Muscle layer of colon (tissue), 2 donors: Measurements from ENCODE around the gene METTL6.

ENCODE experiments used
- H3K27ac ChIP-seq: one replicate; pipeline ENCODE4 v1.7.0; 2013; ENCODE audit warnings: low read depth, mild to moderate bottlenecking, low read length, moderate library complexity
- H3K27me3 ChIP-seq, 2 donors: one replicate each; pipeline ENCODE4 v1.7.0; 2013; ENCODE audit warnings: low read length in 2 of 2, mild to moderate bottlenecking in 2 of 2; ENCODE audit not compliant: insufficient read depth in 2 of 2, control insufficient read depth in 1 of 2
- H3K36me3 ChIP-seq: one replicate; pipeline ENCODE4 v1.7.0; 2013; ENCODE audit warnings: mild to moderate bottlenecking, low read length; ENCODE audit not compliant: insufficient read depth
- H3K4me1 ChIP-seq: one replicate; pipeline ENCODE4 v1.7.0; 2013; ENCODE audit warnings: mild to moderate bottlenecking, low read length; ENCODE audit not compliant: insufficient read depth
- H3K4me3 ChIP-seq, 2 donors: one replicate each; pipeline ENCODE4 v1.7.0; 2013; ENCODE audit warnings: low read length in 2 of 2, low read depth in 1 of 2, mild to moderate bottlenecking in 1 of 2, moderate library complexity in 1 of 2
- H3K9ac ChIP-seq: one replicate; pipeline ENCODE4 v1.7.0; 2013; ENCODE audit warnings: low read length
- H3K9me3 ChIP-seq: one replicate; pipeline ENCODE4 v1.7.0; 2013; ENCODE audit warnings: mild to moderate bottlenecking, low read length
- donor health status: abdominal sarcoma.
- donor health status: Adenocarcinoma of cecum.

METTL6 gene

DNA sequence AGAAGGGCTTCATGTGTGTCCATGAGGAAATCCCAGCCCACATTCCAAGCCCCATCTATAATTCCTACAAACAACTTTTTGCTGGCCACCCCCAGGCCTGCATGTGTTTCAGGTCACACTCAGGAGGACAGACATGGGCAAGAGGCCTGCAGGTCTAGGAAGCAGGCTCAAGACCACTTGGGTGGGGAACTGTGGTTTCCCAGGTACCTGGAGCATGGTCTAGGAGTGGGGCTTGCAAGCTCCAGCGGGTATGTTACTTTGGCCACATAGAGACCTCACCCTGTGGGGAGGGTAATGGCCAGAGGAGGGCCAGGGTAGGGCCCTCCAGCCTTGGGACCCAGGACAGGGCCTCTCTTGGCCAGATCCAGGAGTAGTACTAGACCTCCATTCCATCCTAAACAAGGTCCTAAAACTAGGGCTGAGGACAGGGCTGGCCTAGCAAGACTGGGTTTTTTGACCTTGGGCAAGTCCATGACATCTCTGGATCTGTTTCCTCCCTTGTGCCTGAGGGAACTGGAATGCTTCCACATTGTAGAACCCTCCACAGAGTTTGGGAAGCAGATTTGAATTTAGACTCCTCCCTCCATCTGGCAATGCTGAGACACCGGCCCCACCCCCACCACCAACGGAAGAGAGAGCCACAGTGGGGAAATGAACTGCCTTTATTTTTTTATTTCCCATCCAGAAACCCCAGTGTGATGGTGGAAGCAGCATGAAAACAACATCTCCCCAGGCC lies 22.3 kb upstream of the METTL6 start:
- Histone ChIP-seq H3K9ac (no peak overlapping the region), H3K27ac (no peak overlapping the region), H3K4me1 (no peaks in the 10 kb centered on the region), H3K27me3 (no peaks in the 10 kb centered on the region), H3K36me3 (peaks cover 11% of the 10 kb centered on the region), H3K4me3 (no peak overlapping the region), H3K9me3 (no peaks in the 10 kb centered on the region)

DNA sequence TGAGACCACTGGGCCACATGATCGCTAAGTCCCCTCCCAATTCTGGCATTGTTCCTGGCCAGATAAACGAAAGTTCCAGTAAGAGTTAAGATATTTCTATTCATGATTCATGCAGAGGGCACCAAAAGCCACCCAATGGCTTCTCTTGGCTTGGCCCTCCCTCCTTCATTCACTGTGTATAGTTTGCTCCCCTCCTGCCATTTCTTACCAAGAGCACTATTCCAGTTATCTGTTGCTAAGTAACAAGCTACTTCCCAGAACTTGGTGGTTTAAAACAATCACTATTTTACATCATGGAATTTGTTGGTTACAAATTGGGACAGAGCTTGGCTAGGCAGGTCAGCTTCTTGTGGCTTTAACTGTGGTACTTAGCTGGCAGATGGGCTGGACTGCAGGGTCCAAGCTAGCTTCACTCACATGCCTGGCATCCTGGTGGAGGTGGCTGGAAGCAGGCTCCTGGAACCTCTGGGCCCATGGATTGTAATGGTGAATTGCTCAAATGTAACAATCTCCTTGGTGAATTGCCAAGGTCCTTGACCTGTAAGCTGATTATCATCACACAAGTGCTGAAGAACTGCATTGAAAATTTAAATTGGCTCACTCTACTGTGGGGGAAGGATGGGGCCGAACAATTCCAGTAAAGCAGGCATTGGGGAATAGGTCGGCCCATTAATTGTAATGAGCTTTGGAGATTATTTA lies 16.6 kb upstream of the METTL6 start:
- Histone ChIP-seq H3K36me3 (peaks cover 30% of the 10 kb centered on the region), H3K4me1 (no peaks in the 10 kb centered on the region), H3K9ac (no peak overlapping the region), H3K27ac (no peak overlapping the region), H3K9me3 (no peaks in the 10 kb centered on the region), H3K4me3 (no peak overlapping the region), H3K27me3 (no peaks in the 10 kb centered on the region)

DNA sequence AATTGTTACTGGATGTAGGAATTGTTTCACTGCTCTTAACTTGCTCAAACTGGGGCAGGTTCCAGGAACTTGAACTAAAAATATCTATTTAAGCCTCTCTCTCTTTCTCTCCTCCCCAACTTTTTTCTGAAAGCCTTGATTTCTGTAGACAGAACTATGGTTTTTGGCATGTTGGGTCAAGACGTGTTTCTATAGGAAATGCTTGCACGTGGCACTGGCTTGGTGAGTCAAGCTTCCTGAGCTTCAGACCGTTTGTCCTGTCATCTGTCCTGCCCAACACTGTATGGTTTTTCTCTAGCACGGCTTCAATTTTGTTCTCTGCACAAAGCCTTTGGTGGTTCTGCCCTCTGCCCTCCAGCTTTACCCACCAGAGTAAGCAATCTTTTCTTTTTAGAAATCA lies 13.5 kb upstream of the METTL6 start:
- Histone ChIP-seq H3K36me3 (peaks cover 54% of the 10 kb centered on the region), H3K27ac (no peak overlapping the region), H3K4me3 (no peak overlapping the region), H3K9me3 (no peaks in the 10 kb centered on the region), H3K4me1 (no peaks in the 10 kb centered on the region), H3K9ac (no peak overlapping the region), H3K27me3 (no peaks in the 10 kb centered on the region)

DNA sequence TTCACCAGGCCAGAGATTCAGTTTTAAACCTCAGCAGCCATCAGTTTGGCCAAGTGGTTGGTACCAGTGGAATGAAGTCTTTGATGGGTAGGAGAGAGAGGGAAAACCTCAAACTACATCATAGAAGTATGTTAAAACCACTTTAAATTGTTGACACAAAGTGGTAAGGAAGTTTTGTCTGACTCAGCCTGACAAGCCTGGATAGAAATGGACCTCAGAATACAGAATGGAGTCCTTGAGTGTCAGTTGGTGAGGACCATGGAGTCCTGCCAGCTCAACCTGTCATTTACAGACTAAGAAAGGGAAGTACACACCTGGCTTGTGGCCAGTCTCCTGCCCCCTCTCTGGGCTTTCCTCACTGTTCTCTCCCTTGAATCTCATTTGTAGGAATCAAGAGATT lies 12.1 kb upstream of the METTL6 start:
- Histone ChIP-seq H3K27ac (no peak overlapping the region), H3K4me1 (no peaks in the 10 kb centered on the region), H3K9ac (no peak overlapping the region), H3K9me3 (no peaks in the 10 kb centered on the region), H3K4me3 (no peak overlapping the region), H3K27me3 (no peaks in the 10 kb centered on the region), H3K36me3 (peaks cover 67% of the 10 kb centered on the region)

DNA sequence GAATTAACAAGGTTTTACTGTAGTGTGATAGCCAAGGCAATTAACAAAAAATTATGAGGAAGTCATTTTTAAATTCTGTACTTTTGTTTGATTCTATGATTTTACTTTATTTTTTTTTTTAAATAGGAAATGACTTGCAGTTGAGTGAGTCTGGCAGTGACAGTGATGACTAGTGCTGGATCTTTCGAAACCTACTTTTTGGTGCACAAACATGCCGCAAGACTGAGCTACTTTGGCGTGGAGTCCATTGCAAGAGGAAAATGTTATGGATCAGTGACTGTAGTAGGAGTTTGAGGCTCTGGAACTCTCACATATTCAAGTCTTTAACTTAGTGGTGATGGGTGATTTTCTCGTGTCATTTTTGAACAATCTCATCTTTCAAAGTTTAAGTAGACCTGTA lies 11.6 kb upstream of the METTL6 start:
- H3K27ac ChIP-seq, result no peak overlapping the region
- no peaks in the 10 kb centered on the region for H3K4me1 ChIP-seq
- H3K4me3 ChIP-seq, result no peak overlapping the region
- H3K9ac ChIP-seq, result no peak overlapping the region
- no peaks in the 10 kb centered on the region for H3K27me3 ChIP-seq
- H3K36me3 ChIP-seq, result peaks cover 72% of the 10 kb centered on the region
- no peaks in the 10 kb centered on the region for H3K9me3 ChIP-seq

DNA sequence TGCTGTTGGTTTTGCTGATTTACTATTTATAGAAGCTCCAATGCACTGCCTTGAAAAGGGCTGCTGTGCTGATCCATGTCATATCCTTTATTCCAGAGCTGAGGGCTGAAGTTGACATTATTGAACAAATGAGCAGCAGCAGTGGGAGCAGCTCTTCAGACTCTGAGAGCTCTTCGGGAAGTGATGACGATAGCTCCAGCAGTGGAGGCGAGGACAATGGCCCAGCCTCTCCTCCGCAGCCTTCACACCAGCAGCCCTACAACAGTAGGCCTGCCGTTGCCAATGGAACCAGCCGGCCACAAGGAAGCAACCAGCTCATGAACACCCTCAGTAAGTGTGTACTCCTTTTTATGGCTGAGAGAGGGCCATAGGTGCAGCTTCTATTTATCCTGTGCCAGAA lies 8.9 kb upstream of the METTL6 start:
- Histone ChIP-seq H3K9ac (no peak overlapping the region), H3K9me3 (no peaks in the 10 kb centered on the region), H3K36me3 (peaks cover 77% of the 10 kb centered on the region), H3K4me3 (no peak overlapping the region), H3K4me1 (no peaks in the 10 kb centered on the region), H3K27me3 (no peaks in the 10 kb centered on the region), H3K27ac (no peak overlapping the region)

DNA sequence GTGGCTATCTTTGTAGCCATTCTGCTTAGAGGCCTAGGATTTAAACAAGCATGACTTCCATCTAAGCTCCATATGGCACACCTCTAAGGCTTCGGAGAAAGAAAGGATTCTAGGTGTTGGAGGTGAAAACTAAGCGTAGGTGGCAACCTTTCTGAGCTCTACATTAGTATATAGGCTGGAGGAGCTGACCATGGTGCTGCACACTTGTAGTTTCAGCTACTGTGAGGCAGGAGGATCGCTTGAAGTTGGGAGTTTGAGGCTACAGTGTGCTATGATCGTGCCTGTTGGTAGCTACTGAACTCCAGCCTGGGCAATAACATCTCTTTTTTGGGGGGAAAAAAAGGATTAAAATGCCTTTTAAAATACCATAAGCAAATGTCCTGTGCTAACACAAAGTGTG lies 7.4 kb upstream of the METTL6 start:
- H3K27me3 ChIP-seq, result no peaks in the 10 kb centered on the region
- H3K4me3 ChIP-seq, result no peak overlapping the region
- H3K9me3 ChIP-seq, result no peaks in the 10 kb centered on the region
- no peak overlapping the region for H3K9ac ChIP-seq
- H3K4me1 ChIP-seq, result no peaks in the 10 kb centered on the region
- H3K36me3 ChIP-seq, result peaks cover 76% of the 10 kb centered on the region
- H3K27ac ChIP-seq, result no peak overlapping the region

DNA sequence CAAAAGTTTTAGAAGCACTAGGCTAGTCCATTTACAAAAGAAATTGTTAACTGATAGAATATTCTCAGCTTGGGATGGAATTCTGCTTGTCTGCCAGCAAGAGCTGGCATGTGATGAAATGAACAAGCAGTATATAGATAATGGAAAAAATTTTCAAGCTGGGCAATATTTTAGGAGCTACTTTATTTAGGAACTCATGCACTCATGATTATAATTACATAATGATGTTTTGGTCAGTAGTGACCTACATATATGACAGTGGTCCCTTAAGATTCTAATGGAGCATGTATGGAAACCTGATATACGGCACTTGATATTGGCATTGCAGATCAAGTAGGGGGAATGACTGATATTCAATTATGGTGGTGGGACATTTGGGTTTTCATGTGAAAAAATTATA lies 6.2 kb upstream of the METTL6 start:
- Histone ChIP-seq H3K4me3 (no peak overlapping the region), H3K4me1 (no peaks in the 10 kb centered on the region), H3K27ac (no peak overlapping the region), H3K27me3 (no peaks in the 10 kb centered on the region), H3K9me3 (no peaks in the 10 kb centered on the region), H3K9ac (no peak overlapping the region), H3K36me3 (peaks cover 64% of the 10 kb centered on the region)

DNA sequence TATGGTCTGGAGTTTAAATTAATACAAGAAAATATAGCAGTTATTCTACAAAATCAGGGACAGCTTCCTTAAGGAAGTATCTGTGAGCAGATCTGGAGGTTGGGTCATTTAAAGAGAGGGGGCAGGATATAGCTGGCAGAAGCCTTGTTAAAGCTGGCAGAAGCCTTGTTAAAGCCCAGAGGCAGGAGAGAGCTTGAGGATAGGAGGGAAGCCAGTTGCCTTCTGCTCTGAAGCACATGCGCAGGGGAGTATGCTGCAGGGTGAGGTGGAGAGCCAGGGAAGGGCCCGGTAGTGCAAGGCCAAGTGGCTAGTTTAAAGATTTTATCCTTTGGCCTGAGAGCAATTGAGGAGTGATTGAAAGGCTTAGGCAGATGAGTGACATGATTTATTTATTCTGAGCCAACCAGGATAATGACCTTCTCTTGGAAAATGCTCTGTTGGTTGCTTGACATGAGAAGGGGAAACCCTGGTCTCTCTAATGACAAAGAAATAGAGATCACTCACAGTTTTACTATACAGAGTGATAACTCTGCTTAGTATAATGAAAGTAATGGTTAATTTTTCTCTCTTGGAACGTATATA lies 4.0 kb upstream of the METTL6 start:
- Histone ChIP-seq H3K9me3 (no peaks in the 10 kb centered on the region), H3K27ac (no peak overlapping the region), H3K27me3 (no peaks in the 10 kb centered on the region), H3K4me3 (no peak overlapping the region), H3K36me3 (peaks cover 48% of the 10 kb centered on the region), H3K9ac (no peak overlapping the region), H3K4me1 (peaks cover 6% of the 10 kb centered on the region)

DNA sequence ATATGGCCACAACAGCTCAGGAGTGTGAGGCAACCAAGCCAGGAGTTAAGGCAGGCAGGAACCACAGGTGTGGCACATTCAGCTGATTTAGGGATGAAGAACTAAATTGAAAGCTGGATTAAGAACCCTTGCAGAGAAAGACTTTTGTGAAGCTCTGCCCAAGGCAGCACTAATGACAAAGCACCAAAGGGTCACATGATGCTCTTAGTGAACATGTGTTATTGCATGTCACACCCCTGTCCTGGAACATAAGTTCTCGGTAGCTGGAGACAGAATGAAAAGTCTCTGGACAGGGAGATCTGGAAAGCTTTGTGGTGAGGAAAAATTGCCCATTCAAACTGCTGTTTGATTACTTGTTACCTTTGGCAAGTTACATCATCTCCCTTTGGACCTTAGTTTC lies 3.3 kb upstream of the METTL6 start:
- no peaks in the 10 kb centered on the region for H3K9me3 ChIP-seq
- H3K27ac ChIP-seq, result no peak overlapping the region
- H3K9ac ChIP-seq, result no peak overlapping the region
- H3K4me1 ChIP-seq, result peaks cover 8% of the 10 kb centered on the region
- H3K36me3 ChIP-seq, result peaks cover 41% of the 10 kb centered on the region
- H3K27me3 ChIP-seq, result no peaks in the 10 kb centered on the region
- no peak overlapping the region for H3K4me3 ChIP-seq

DNA sequence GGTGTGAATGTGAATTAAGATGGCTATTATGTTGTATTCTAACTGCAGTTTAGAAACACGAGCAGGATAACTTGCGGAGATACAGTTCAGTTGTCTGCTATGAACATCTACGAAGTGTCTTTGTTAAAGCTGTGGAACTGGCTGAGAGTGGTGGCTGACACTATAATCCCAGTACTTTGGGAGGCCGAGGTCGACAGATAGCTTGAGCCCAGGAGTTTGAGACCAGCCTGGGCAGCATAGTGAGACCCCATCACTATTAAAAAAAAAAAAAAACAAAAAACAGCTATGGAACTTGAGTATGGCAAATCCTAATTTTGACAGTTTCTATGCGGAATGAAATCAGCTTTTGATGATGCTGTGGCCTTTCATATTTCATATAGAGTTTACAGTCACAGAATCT lies 1.7 kb upstream of the METTL6 start:
- Histone ChIP-seq H3K36me3 (peaks cover 27% of the 10 kb centered on the region), H3K4me3 (peak overlapping the region in 1 of 2 donors; percentile 98), H3K27ac (no peak overlapping the region), H3K27me3 (no peaks in the 10 kb centered on the region), H3K9me3 (no peaks in the 10 kb centered on the region), H3K4me1 (peaks cover 8% of the 10 kb centered on the region), H3K9ac (no peak overlapping the region)
